GM19397 (cell line): ENCODE data around the gene PFN3.

Source experiments
- ATAC-seq: cut with Tn5 transposase; IDR thresholded peaks from one replicate; pipeline ENCODE4 v1.9.1; 2021; ENCODE audit warnings: mild to moderate bottlenecking, moderate library complexity; ENCODE audit not compliant: unreplicated experiment

Gene PFN3

GRCh38 chr5:177396807-177397206, 3.7 kb downstream of the PFN3 start:
- no peak for ATAC-seq

- no peak for ATAC-seq
These were observed 4.4 kb downstream of the PFN3 start for GRCh38 chr5:177396078-177396477.

GRCh38 chr5:177393990-177394389, 6.5 kb downstream of the PFN3 start:
- ATAC-seq, result no peak

- ATAC-seq, result no peak
These were observed 7.2 kb downstream of the PFN3 start for GRCh38 chr5:177393206-177393765.

GRCh38 chr5:177392765-177393164, 7.7 kb downstream of the PFN3 start:
- no peak for ATAC-seq

GRCh38 chr5:177390363-177391300, 9.8 kb downstream of the PFN3 start:
- ATAC-seq, result peak; percentile 64

GRCh38 chr5:177389241-177390169, 11.0 kb downstream of the PFN3 start:
- no peak for ATAC-seq

- ATAC-seq, result no peak
These were observed 11.9 kb downstream of the PFN3 start for GRCh38 chr5:177388521-177389052.

GRCh38 chr5:177387405-177387804, 13.1 kb downstream of the PFN3 start:
- no peak for ATAC-seq

- ATAC-seq, result no peak
These were observed 13.9 kb downstream of the PFN3 start for GRCh38 chr5:177386542-177386941.

- no peak for ATAC-seq
These were observed 14.7 kb downstream of the PFN3 start for GRCh38 chr5:177385720-177386119.

- ATAC-seq, result no peak
These were observed 16.3 kb downstream of the PFN3 start, which contains the start of gene SLC34A1 for GRCh38 chr5:177384134-177384533. SLC34A1 (plus strand) TSS chr5:177384434; CDS start chr5:177385742, 1,308 bp downstream.

GRCh38 chr5:177383181-177383580, 17.3 kb downstream of the PFN3 start:
- no peak for ATAC-seq

GRCh38 chr5:177382423-177383029, 17.9 kb downstream of the PFN3 start:
- ATAC-seq, result no peak

GRCh38 chr5:177380805-177381126, 19.7 kb downstream of the PFN3 start:
- ATAC-seq, result no peak

GRCh38 chr5:177378884-177379883, 21.3 kb downstream of the PFN3 start:
- peak; percentile 40 for ATAC-seq

- no peak for ATAC-seq
These were observed 22.3 kb downstream of the PFN3 start for GRCh38 chr5:177377851-177378776.

- ATAC-seq, result no peak
These were observed 24.4 kb downstream of the PFN3 start for GRCh38 chr5:177376107-177376506.
